ENCODE measurements around the gene GSE1.

The GSE1 gene

GRCh38 chr16:85644093-85644712 is 31.1 kb downstream of the GSE1 start:
- no peak for FAIRE-seq
- no peak for DNase-seq (ENCODE audit: insufficient read length, low spot score)

GRCh38 chr16:85645021-85645589 is 32.0 kb downstream of the GSE1 start:
- FAIRE-seq, result no peak
- DNase-seq (ENCODE audit: insufficient read length, low spot score), result no peak

- DNase-seq (ENCODE audit: insufficient read length, low spot score), result no peak
- no peak for FAIRE-seq
Observed at GRCh38 chr16:85646358-85646907, 33.3 kb downstream of the GSE1 start.

GRCh38 chr16:85646976-85647375 is 33.9 kb downstream of the GSE1 start:
- FAIRE-seq, result no peak
- DNase-seq (ENCODE audit: insufficient read length, low spot score), result no peak

- FAIRE-seq (no peak), DNase-seq (ENCODE audit: insufficient read length, low spot score) (no peak)
Observed at GRCh38 chr16:85648070-85648714, 35.1 kb downstream of the GSE1 start.

GRCh38 chr16:85648805-85649204 is 35.7 kb downstream of the GSE1 start:
- FAIRE-seq, result no peak
- DNase-seq (ENCODE audit: insufficient read length, low spot score), result no peak

- no peak for FAIRE-seq
- DNase-seq (ENCODE audit: insufficient read length, low spot score), result no peak
Observed at GRCh38 chr16:85649411-85650134, 36.5 kb downstream of the GSE1 start.

GRCh38 chr16:85650135-85650843 is 37.2 kb downstream of the GSE1 start:
- FAIRE-seq (no peak), DNase-seq (ENCODE audit: insufficient read length, low spot score) (no peak)

GRCh38 chr16:85650844-85651628 is 37.9 kb downstream of the GSE1 start:
- FAIRE-seq, result no peak
- DNase-seq (ENCODE audit: insufficient read length, low spot score), result no peak

GRCh38 chr16:85651629-85652430 is 38.7 kb downstream of the GSE1 start:
- FAIRE-seq (no peak), DNase-seq (ENCODE audit: insufficient read length, low spot score) (no peak)

- no peak for DNase-seq (ENCODE audit: insufficient read length, low spot score)
- FAIRE-seq, result no peak
Observed at GRCh38 chr16:85652431-85653221, 39.5 kb downstream of the GSE1 start.

GRCh38 chr16:85653290-85653891 is 40.3 kb downstream of the GSE1 start:
- no peak for DNase-seq (ENCODE audit: insufficient read length, low spot score)
- FAIRE-seq, result no peak

- FAIRE-seq (no peak), DNase-seq (ENCODE audit: insufficient read length, low spot score) (no peak)
Observed at GRCh38 chr16:85654251-85655095, 41.4 kb downstream of the GSE1 start.

- FAIRE-seq (no peak), DNase-seq (ENCODE audit: insufficient read length, low spot score) (no peak)
Observed at GRCh38 chr16:85655216-85656129, 42.4 kb downstream of the GSE1 start.

- DNase-seq (ENCODE audit: insufficient read length, low spot score), result no peak
- FAIRE-seq, result no peak
Observed at GRCh38 chr16:85656351-85657266, 43.5 kb downstream of the GSE1 start.
